GM19099 (cell line): Measurements from ENCODE around the gene FXR2.
A peak's percentile ranks its signal among the peaks of the same experiment; 100 is the strongest.

Experiments used
- POLR2A ChIP-seq: IDR thresholded peaks from 3 replicates; pipeline ENCODE4 v1.6.1; 2011; ENCODE audit warnings: low read depth; ENCODE audit not compliant: insufficient read length; ENCODE audit errors: extremely low read depth

FXR2 gene

GRCh38 chr17:7611635-7612293, 2.9 kb downstream of the FXR2 start:
- no peak for TF ChIP-seq POLR2A

GRCh38 chr17:7610641-7611040, 4.1 kb downstream of the FXR2 start:
- no peak for TF ChIP-seq POLR2A

GRCh38 chr17:7606280-7606679, 8.4 kb downstream of the FXR2 start:
- TF ChIP-seq POLR2A, result no peak

GRCh38 chr17:7593296-7593695, 21.4 kb downstream of the FXR2 start:
- TF ChIP-seq POLR2A, result no peak

GRCh38 chr17:7592422-7593021, 22.2 kb downstream of the FXR2 start:
- TF ChIP-seq POLR2A, result no peak

GRCh38 chr17:7591596-7591995, 23.1 kb downstream of the FXR2 start:
- TF ChIP-seq POLR2A, result no peak

GRCh38 chr17:7590743-7591142, 24.0 kb downstream of the FXR2 start:
- no peak for TF ChIP-seq POLR2A

- TF ChIP-seq POLR2A, result no peak
Observed at GRCh38 chr17:7589891-7590691, 24.6 kb downstream of the FXR2 start, which contains the start of gene SOX15. Gene SOX15 (minus strand): TSS chr17:7590094. CDS start chr17:7589676, 418 bp downstream.

GRCh38 chr17:7589204-7589868, 25.4 kb downstream of the FXR2 start:
- TF ChIP-seq POLR2A, result peak; percentile 12

- TF ChIP-seq POLR2A, result no peak
Observed at GRCh38 chr17:7588553-7589203, 26.0 kb downstream of the FXR2 start.

- TF ChIP-seq POLR2A, result no peak
Observed at GRCh38 chr17:7587420-7588151, 27.1 kb downstream of the FXR2 start.

GRCh38 chr17:7586673-7587419, 27.9 kb downstream of the FXR2 start:
- TF ChIP-seq POLR2A, result no peak
